Hematopoietic multipotent progenitor cell treated with erythropoietin and hydrocortisone succinate and interleukin-3 and kit ligand, for 4 days (in vitro differentiated cells): ENCODE measurements around the gene PPP1R13L.
A peak's percentile ranks its signal among the peaks of the same experiment; 100 is the strongest.
"Not testable (repeated sequence)": the region's sequence is repeated elsewhere in the genome, so short reads cannot be mapped to it uniquely, and the experiment has no call there.

Source experiments
- DNase-seq: peaks from one replicate; pipeline ENCODE4 v3.0.0-alpha.2; 2015

The PPP1R13L gene, protein sequence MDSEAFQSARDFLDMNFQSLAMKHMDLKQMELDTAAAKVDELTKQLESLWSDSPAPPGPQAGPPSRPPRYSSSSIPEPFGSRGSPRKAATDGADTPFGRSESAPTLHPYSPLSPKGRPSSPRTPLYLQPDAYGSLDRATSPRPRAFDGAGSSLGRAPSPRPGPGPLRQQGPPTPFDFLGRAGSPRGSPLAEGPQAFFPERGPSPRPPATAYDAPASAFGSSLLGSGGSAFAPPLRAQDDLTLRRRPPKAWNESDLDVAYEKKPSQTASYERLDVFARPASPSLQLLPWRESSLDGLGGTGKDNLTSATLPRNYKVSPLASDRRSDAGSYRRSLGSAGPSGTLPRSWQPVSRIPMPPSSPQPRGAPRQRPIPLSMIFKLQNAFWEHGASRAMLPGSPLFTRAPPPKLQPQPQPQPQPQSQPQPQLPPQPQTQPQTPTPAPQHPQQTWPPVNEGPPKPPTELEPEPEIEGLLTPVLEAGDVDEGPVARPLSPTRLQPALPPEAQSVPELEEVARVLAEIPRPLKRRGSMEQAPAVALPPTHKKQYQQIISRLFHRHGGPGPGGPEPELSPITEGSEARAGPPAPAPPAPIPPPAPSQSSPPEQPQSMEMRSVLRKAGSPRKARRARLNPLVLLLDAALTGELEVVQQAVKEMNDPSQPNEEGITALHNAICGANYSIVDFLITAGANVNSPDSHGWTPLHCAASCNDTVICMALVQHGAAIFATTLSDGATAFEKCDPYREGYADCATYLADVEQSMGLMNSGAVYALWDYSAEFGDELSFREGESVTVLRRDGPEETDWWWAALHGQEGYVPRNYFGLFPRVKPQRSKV

DNA sequence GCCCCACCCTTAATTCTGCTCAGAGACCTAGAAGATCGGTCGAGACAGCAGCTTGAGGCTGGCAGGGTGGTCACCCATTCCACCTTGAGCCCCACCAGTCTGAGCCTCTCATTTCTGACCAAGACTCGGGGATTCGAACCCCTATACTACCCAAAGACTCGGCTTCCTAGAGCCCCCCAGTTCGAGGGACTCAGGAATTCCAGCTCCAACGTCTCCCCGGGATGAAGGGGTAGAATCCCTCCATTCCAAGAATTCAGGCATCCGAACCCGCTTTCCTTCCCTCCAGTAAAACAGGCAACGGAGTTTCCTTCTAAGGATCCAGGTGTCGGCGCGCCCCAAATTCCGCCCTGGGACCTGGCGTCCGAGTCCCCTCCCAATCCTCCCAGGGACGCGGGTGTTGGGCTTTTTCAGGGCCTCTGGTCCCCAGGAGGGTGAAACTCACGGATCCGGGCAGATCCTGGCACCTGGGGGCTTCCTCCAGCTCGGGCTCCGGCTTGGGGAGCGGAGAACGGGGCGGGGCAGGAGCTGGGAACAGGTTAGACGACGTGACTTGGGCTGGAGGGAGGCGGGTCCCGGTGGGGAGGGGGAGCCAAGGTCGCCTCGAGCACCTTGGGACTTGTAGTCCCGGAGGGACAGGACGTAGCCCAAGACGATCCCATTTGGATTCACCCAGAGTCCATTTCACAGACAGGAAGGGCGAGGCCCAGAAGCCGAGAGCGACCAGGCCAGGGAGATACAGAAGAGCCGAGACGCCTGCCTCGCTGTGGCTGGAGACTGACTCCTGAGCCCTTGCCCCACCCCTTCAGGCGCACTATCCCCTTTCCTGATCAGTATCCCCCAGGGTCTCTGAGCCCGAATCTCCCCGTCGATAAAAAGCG, at the start of gene PPP1R13L:
Gene PPP1R13L (minus strand): TSS at position 513 of the 878 bp plus-strand sequence. CDS start 6,751 bp downstream, outside the sequence.
- peak; percentile 75 for DNase-seq

DNA sequence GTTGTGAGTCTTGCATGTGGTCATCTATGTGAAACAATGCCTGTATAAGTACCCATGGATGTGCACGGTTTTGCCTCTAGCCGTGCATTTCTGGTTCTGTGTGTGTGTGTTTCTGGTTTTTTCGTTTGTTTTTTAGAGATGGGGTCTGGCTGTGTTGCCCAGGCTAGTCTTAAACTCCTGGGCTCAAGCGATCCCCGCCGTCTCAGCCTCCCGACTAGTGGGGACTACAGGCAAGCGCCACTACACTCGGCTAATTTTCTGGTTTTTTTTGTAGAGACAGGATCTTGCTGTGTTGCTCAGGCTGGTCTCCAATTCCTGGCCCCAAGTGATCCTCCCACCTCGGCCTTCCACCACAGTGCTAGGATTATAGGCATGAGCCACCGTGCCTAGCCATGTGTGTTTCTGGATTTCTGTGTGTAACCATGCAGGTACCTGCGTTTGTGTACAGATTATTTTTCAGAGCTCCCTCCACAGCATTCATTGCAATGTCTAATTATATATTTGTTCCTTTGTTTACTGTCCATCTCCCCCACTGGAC, 47.0 kb upstream of the PPP1R13L start:
- DNase-seq, result no peak

GRCh38 chr19:45451131-45451849, 46.4 kb upstream of the PPP1R13L start:
- DNase-seq, result peak; percentile 67

- DNase-seq, result no peak
Measured at GRCh38 chr19:45450012-45450333, 45.1 kb upstream of the PPP1R13L start.

DNA sequence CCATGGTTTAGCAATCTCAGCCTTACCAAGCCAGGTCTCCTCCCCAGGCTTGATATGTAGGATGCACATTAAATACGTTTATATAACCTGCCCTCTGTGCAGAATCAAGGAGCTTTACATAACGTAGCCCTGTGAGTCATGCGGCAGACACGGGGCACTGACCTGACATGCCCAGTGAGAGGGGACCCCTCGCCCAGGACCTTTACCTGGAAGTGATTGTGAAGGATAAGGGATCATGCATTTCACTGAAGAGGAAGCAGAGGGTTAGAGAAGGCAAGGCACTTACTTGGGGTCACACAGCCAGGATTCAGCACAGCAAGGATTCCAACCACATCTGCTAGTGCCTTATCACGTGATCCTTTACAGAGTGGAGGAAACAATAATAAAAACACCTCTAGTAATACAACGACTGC, 44.0 kb upstream of the PPP1R13L start:
- no peak for DNase-seq

DNA sequence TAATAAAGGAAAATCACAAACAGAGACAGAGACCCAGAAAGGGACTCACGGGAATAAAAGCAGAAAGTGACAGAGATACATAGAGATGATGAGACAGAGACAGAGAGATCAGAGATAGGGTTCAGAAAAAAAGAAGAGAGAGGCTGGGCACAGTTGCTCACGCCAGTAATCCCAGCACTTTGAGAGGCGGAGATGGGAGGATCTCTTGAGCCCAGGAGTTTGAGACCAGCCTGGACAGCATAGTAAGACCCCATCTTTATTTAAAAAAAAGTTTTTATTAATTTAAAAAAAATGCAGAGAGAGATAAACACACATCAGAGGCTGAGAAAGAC, 43.5 kb upstream of the PPP1R13L start:
- no peak for DNase-seq

DNA sequence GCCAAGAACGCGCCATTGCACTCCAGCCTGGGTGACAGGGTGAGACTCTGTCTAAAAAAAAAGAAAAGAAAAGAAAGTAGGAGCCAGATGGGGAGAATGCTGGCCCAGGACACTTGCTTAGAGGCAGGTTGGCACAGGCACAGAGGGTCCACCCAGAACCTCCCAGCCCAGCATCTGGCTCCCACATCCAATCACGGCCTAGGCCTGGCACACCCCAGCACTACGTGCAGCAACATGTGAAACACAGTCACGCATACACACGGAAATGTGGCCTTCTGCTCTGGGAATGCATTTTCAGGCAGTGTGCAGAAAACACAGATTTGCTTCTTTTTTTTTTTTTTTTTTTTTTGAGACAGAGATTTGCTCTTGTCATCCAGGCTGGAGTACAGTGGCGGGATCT, 42.1 kb upstream of the PPP1R13L start:
- no peak for DNase-seq

DNA sequence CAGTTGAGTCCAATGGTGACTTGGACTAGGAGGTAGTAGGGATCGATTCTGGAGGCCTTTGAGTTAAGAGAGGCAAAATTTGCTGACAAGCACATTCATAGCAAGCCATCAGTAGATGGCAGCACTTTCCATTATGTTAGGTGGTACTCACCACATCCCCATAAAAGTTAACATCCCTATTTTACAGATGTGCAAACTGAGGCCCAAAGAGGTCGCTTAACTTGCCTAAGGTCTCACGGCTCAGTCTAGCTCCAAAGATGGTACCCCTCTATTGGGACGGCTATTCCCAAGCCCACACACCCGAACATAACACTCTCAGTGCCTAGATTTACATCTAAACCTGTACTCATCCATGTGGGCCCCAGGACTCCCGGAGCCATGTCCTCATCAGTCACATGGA, 41.4 kb upstream of the PPP1R13L start:
- DNase-seq, result peak; percentile 76

DNA sequence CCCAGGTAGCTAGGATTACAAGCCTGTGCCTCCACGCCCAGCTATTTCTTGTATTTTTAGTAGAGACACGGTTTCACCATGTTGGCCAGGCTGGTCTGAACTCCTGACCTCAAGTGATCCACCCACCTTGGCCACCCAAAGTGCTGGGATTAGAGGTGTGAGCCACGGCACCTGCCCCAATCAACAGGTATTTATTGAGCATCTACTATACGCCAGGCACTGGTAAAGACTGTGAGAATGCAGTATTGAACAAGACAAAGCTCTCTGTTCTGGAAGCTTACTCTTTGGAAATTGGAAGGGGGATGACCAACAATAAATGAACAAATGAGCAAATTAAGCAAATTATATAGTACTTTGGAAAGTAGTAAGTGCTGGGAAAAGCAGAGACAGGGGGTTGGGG, 40.3 kb upstream of the PPP1R13L start:
- DNase-seq, result no peak

DNA sequence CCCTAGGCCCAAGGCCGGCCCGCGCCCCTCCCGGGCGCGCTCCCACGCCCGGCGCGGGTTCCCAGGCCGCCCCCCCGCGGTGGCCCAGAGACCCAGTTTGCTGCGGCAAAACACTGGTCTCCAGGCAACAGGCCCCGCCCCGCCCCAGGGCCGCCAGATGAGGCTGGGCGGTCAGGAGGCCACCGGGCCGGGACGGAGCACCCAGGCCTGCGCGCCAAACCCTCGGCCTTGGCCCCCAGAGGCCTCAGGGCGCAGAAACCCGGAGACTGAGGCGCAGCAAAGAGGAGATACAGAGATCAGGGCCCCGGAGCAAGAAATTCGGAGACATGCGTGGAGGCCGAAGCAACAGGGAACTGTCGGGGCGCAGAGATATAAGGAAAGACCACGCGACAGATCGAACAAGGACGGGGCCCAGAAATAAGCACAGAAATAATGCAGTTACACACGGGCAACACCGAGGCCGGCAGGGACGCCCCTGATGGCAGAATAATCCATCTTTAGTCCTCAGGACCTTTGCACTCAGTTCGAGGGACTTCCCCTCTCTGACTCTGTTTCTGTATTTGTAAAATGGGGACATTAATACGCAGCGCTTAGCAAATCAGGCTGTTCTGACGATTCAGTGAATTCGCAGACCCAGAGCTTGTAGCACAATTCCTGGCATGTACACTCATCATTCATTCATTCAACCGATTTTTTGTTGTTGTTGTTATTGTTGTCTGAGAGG, 39.6 kb upstream of the PPP1R13L start:
- peak; percentile 88 for DNase-seq

DNA sequence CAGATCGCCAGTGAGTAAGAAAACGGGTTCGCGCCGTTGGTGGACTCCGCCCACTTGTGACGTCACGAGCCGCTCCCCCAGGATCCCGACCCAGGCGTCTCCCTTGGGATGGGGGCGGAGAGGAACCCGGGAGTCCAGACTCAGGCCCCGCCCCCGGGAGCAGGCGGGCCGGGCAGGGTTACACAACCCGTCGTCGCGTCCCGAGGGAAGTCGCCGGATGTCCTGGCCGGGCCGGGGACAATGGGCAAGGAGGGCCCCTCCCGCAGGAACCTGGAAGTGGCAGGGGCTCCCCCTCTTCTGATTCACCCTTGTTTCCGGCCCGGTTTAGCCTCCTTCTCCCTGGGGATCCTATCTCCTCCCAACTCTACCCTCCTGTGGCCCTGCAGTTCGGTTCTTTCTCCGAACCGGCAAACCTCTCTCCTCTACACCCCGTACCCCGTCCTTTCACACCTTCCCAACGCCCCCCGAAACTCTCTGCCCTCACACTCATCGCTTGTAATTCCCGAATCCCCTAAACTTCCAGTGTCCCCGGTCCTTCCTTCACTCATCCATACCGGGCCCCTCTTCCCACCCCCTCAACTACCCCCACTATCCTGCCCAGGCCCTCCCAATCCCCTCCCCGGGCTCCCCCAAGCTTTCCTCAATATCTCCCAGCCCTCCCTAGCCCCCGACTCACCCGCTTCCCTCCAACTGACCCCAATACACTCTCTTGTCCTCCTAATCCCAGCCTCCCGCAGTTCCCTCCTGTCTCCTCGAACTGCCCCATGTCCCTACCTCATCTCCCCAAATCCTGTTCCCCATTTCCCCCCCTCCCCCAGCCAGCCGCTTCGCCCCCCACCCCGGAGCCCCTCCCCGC, 38.8 kb upstream of the PPP1R13L start:
- peak; percentile 52 for DNase-seq

GRCh38 chr19:45442778-45443461, 38.1 kb upstream of the PPP1R13L start:
- peak; percentile 92 for DNase-seq

GRCh38 chr19:45442408-45442777, 37.5 kb upstream of the PPP1R13L start:
- DNase-seq, result no peak

DNA sequence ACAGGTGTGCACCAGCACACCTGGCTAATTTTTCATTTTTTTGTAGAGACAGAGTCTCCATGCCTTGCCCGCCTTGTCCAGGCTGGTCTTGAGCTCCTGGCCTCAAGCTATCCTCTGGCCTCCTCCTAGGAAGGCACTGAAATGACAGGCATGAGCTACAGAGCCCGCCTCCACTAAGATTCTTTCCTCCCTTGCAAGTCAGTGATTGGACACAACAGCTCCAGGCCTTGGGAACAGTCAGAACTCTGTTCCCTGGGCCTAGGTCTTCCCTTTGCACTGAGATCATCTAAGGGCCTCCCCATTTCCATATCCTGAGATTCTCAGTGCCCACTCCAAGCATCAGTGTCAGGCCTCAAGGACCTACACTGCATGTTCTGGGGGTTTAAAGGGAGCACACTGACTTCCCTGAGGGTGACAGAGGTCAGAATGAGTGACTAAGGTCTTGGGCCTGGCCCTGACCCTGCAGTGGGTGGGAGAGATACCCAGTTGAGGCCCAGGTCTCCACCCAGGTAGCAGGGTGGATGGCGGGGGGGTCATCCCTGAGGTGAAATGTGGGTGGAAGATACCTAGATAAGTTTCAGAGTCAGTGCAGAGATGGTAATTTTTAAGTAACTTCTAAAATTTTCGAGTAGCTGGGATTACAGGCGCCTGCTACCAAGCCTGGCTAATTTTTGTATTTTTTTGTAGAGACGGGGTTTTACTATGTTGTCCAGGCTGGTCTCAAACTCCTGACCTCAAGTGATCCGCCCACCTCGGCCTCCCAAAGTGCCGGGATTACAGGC, 36.2 kb upstream of the PPP1R13L start:
- no peak for DNase-seq

- DNase-seq, result no peak
Measured at GRCh38 chr19:45440259-45440638, 35.4 kb upstream of the PPP1R13L start.

DNA sequence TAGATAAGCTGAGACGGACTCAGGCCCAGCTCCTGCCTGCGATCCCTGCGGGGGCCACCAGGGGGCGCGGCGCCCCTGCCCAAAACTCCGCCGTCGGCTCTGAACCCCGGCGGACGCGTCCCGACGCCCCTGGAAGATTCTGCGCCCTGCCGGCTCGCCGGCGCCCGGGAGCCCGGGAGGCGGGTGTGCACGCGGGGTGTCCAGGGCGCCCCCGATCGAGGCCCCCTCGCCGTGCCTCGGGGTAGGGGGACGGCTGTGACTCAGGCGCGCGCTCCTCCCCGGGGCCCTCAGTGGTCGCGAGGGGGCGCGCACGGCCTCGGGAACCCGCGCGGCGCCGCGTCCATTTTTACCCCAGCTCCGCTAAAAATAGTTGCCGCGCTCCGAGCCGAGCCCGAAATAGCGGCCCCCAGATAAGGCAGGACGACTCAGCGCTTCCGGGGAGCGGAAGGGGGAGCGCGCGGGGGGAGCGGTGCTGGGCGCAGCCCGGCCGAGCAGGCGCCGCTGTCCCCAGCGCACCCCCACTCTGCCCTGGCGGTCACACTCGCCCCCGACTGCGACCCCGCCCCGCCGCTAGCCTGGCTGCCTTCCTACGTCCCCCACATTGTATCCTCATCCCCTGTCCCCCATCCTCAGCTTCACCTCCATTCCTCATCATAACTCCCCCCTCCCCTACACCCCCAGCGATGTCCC, 34.8 kb upstream of the PPP1R13L start:
- DNase-seq, result peak; percentile 87

DNA sequence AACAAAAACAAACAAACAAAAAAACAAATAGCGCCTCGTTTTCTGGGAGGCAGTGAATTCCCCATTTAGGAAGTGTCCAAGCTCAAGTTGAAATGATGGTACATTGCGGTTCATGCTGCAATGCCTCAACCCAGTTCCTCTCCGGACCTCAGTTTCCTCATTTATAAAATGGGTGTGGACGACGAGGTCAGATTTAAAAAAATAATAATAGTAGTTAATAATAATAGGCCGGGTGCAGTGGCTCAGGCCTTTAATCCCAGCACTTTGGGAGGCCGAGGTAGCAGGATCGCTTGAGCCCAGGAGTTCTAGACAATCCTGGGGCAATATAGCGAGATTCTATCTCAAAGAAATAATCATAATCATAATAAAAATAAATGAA, 34.3 kb upstream of the PPP1R13L start:
- DNase-seq, result no peak

DNA sequence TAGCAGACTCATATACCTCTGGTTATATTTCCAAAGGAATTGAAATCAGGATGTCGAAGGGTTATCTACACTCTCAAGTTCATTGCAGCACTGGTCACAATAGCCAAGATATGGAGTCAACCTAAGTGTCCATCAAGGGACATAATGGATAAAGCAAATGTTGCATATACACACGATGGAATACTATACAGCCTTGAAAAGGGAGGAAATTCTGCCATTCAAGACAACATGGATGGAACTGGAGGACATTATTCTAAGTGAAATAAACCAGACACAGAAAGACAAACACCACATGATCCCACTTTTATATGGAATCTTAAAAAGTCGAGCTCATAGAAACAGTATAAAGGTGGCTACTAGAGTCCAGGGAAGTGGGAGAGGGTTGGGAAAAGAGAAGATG, 32.5 kb upstream of the PPP1R13L start:
- no peak for DNase-seq

GRCh38 chr19:45432543-45432942, 27.7 kb upstream of the PPP1R13L start:
- DNase-seq, result not testable (repeated sequence)
